Dedifferentiated amniotic fluid mesenchymal stem cell (primary cell): ENCODE results near the gene SLC4A7.
"Not testable (repeated sequence)": the region's sequence is repeated elsewhere in the genome, so short reads cannot be mapped to it uniquely, and the experiment has no call there.

ENCODE experiments used
- DNase-seq: peaks from one replicate; pipeline ENCODE4 v3.0.0-alpha.2; 2016; ENCODE audit errors: extremely low spot score

SLC4A7 gene

GRCh38 chr3:27484015-27484844 lies at the start of gene SLC4A7:
SLC4A7 (minus strand) TSS chr3:27484384; CDS start chr3:27484126, 258 bp downstream.
- peak; percentile 91 for DNase-seq

DNA sequence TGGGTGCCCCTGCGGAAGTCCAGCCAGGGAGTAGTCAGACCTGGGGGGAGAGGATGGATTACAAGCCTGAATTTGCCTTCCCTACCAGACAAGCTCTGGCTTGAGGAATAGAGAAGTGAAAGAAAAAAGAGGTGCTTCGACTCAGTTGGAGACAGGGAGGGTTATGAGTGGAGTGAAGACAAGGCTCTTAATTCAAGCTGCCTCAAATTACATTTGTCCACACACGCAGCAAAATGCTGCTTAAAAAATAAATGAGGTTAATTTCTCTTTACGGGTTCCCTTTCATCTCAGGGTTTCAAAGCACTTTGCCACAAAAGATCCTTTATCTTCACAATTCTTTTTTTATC lies 49.0 kb upstream of the SLC4A7 start:
- peak; percentile 39 for DNase-seq

- no peak for DNase-seq
These were observed 48.5 kb upstream of the SLC4A7 start for GRCh38 chr3:27532426-27533260.

DNA sequence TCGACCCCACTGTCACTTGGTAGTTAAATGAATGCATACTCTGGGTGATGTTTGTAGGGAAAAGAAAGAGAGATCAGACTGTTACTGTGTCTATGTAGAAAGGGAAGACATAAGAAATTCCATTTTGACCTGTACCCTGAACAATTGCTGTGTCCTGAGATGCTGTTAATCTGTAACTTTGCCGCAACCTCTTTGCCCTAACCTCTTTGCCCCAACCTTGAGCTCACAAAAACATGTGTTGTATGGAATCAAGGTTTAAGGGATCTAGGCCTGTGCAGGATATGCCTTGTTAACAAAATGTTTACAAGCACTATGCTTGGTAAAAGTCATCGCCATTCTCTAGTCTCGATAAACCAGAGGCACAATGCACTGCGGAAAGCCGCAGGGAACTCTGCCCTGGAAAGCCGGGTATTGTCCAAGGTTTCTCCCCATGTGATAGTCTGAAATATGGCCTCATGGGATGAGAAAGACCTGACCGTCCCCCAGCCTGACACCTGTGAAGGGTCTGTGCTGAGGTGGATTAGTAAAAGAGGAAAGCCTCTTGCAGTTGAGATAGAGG lies 47.1 kb upstream of the SLC4A7 start:
- DNase-seq: not testable (repeated sequence)

DNA sequence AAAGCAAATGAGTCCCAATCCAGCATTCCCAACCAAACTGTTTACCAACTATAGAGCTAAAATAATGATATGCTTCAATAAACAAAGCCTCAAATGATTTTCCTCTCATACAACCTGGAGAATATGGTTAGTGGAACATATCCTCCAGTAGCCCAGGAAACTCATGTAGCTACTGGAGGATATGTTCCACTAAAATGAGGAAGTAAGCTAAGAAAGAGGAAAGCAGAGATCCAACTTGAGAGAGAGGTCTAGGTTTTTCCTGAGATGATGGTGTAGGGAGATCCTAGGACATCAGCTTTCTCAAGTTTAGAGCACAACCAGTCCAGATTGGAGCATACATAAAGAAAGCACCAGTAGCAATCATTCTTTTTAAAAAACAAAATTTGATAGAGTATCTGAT lies 44.6 kb upstream of the SLC4A7 start:
- DNase-seq: no peak

- no peak for DNase-seq
These were observed 42.6 kb upstream of the SLC4A7 start for GRCh38 chr3:27526614-27527315.

DNA sequence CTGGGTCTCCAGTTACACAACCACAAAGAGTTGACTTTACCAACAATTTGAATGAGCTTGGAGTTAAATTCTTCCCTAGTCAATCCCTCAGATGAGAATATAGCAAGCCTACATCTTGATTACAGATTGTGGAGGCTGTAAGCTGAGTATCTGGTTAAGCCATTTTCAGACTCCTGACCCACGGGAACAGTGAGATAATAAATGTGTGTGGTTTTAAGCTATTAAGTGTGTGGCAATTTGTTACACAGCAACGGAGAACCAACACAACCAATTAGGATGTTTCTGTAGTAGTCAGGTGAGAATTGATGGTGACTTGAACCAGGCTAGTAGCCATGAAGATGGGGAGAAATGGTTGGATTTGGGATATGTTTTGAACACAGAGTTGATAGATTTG lies 37.7 kb upstream of the SLC4A7 start:
- DNase-seq: no peak

- peak; percentile 51 for DNase-seq
These were observed 37.1 kb upstream of the SLC4A7 start for GRCh38 chr3:27521179-27521871.

DNA sequence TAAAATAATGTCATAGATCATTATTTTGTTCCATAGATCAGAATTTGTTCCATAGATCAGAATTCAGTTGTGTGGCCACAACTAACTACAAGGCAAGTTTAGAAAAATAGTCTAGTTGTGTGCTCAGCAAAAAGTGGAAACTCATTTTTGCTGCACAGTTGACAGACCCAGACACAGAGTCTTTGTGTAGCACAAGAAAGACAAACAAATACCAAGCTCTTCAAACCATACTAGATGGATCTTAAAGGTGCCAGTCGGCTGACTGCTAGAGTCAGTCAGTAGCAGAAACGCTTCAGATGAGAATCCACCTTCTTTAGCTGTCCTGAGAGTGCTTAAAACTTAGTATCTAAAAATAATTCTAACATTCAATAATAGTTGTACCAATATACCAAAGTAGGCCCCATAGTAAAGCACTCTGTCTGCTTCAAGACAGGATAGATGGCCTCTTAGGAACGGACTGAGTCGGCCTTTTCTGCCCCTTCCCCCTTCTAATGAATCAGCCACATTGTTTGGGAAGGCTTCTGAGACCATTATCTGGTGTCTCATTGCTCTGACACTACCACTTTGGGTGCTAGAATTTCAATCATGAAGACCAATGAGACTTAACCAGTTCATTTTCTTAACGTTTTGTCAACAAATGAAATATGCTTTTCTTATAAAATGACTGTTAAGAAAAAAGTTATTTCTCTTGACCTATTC lies 27.7 kb upstream of the SLC4A7 start:
- DNase-seq: no peak

GRCh38 chr3:27509376-27509775 lies 25.2 kb upstream of the SLC4A7 start:
- DNase-seq: no peak

DNA sequence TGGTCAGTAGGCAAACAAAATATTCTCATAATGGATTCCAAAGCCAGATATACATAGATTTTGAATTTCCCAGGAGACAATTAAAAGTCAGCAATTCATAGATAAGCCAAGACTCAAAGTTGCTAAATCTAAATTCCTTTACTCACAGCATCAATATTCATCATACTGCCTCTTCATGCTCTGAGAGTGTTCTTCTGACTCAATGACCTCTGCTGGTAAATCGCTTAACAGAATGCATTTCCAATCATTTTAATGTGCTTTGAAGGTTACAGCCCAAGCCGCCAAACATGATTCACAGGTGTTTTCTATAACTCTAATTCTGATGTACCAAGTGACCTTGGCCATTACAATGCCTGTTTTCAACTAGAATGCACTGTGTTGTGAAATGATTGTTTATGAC lies 24.2 kb upstream of the SLC4A7 start:
- DNase-seq: no peak

- DNase-seq: no peak
These were observed 23.5 kb upstream of the SLC4A7 start for GRCh38 chr3:27507515-27508266.

GRCh38 chr3:27507111-27507510 lies 22.9 kb upstream of the SLC4A7 start:
- DNase-seq: no peak

DNA sequence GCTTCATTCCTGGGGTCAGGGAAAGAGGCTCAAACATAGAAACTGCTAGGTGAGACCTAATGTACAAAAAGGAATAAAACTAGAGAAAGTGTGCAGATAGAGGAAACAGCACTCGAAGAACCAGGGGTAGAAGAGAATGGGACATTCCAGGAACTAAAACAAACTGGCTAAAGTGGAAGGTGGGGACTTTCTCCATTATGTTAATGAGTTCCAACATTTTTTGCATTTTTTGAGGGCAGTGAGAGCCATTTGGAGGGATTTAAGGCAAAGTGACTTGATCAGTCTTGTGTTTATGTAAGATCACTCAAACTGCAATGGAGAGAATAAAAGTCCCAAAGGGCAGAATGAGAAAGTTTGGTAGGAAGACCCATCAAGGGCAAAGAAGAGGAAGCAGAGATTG lies 20.6 kb upstream of the SLC4A7 start:
- no peak for DNase-seq

- peak; percentile 89 for DNase-seq
These were observed 19.3 kb upstream of the SLC4A7 start for GRCh38 chr3:27503526-27503925.

GRCh38 chr3:27501759-27502158 lies 17.6 kb upstream of the SLC4A7 start:
- no peak for DNase-seq

DNA sequence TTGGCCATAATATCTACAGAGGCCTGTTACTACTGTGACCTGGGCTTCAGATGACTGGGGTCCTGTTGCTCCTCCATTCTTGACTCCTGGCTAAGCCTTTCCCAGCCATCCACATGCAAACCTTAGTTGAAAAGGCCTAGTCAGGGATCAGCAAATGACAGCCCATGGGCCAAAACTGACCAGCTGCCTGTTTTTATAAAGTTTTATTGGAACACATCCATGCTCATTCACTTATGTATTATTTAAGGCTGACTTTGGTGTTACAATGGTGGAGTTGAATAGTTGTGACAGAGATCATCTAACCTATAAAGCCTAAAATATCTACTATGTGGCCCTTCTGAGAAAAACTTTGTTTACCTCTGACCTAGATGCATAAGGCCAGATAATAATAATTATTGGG lies 16.8 kb upstream of the SLC4A7 start:
- DNase-seq: no peak

DNA sequence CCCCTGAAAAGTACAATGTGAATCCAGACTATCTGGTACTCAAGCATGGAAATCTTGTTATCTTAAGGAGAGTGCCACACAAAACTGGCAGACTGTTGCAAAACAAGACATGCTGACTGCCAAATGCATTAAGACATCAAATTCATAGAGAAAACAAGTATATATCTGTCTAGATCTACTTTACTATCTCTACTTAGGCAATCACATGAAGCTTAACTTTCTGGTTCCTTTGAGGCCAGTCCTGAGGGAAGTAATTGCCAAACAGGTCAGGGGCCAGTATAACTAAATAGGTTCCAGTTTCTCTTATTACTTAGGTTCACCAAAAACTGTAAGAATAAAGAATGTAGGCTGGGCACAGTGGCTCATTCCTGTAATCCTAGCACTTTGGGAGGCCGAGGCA lies 15.9 kb upstream of the SLC4A7 start:
- no peak for DNase-seq

DNA sequence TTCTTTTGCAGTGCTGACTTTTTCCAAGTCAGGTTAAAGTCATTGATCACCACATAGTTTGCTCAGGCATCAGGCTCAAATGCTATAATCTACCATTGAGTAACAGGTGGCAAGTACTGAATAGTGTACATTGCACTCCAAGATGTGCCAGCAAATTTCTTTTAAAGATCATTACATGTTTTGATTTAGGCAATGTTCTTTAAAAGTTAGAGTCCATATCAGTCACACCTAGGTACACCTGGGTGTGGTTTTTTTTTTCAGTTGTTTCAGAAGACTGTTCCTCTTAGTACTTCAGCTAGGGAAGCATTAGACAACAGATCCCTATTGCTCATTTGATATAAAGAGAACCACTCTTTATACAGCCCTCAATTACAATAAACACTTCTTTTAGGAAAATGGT lies 10.6 kb upstream of the SLC4A7 start:
- no peak for DNase-seq

DNA sequence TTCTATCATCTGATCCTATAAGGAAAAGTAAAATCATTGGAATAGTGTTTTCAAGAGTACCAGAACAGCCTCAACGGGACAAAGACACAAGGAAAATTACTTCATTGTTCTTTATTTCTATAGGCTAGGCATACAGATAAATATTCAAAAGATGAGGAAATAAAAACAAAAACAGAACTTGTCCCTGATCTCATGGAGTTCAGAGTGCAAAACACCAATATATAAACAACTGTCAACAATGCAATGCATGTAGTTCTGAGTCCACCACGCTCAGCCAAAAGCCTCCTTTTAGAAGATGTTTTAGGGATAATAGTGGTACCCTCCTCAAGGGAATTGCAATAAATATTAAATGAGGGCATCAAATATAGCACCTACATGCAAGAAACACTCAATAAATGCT lies 4.6 kb upstream of the SLC4A7 start:
- no peak for DNase-seq
